Measurements from ENCODE around the gene PEX3. TPM values are rescaled to one million over a fixed set of nuclear protein-coding genes. Genes with fewer than 3 reads are reported as not detected.

The PEX3 gene
- total and polyA plus RNA-seq, 10 of the 15 experiments (the other 5 are each of a cell fraction or from before 2014, with no cell fraction given): 18.6 to 70.7 (median 38.6) TPM

DNA sequence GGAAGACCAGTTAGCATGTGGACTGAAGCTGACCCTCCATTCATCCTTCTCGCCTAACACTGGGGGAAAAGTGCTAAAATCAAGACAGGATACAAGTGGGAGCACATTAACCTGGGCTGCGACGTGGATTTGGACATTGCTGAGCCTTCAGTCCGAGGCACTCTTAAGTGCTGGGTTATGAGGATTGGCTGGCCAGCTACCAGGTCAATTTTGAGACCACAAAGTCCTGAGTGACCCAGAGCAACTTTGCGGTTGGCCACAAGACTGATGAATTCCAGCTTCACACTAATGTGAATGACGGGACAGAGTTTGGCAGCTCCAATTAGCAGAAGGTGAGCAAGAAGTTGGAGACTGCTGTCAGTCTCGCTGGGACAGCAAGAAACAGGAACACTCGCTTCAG, 40.2 kb downstream of the PEX3 start:
- Histone ChIP-seq H3K79me2 (ENCODE audit: control insufficient read depth, insufficient read depth, low read length) (no peaks in the 10 kb centered on the region), H3K9me3 (replicated peaks; ENCODE audit: control insufficient read depth, insufficient read depth, low read length) (no peaks in the 10 kb centered on the region), H3K27me3 (replicated peaks in 1 of 2; ENCODE audit: control insufficient read depth in 2 of 2, insufficient read depth in 2 of 2, low read length in 1 of 2) (no peaks in the 10 kb centered on the region), H3K27ac (ENCODE audit: control insufficient read depth, insufficient read depth) (no peak overlapping the region), H3K36me3 (ENCODE audit: control insufficient read depth in 2 of 2, insufficient read depth in 2 of 2, low read length in 1 of 2) (no peaks in the 10 kb centered on the region; a peak in 3 of 4 replicates), H3K9ac (ENCODE audit: control insufficient read depth, insufficient read depth, low read length) (no peak overlapping the region), H2AFZ (ENCODE audit: control insufficient read depth, low read depth, low read length) (no peak overlapping the region), H3K4me3 (no peak overlapping the region), H4K20me1 (ENCODE audit: control insufficient read depth, insufficient read depth) (no peaks in the 10 kb centered on the region), H3K4me2 (ENCODE audit: control insufficient read depth, insufficient read depth) (no peak overlapping the region), H3K4me1 (ENCODE audit: control insufficient read depth, insufficient read depth, low read length) (no peaks in the 10 kb centered on the region)
- no peak for DNase-seq (ENCODE audit: low read depth, low spot score)
- WGBS (ENCODE audit: insufficient coverage, insufficient replicate concordance, low lambda C conversion rate, missing lambda C conversion rate): over 99% methylated on average over 8 of the region's 8 CpGs
- BruUV-seq (replicated peaks): no TSS peak
- SMC1A ChIA-PET (ENCODE audit: uncharacterized antibody, unreplicated experiment): interaction anchor here (0.9 to 1.4 kb wide), 5 partner anchors 9 to 33 kb away, joined by 3 to 5 read pairs (median 3); no protein-coding TSS in a partner anchor
- no peak for ATAC-seq
- no peak for TF ChIP-seq EZH2 (IDR thresholded peaks at IDR 0.05; ENCODE audit: borderline replicate concordance, control insufficient read depth, low read depth, low read length)
- TF ChIP-seq, protein P1, sequence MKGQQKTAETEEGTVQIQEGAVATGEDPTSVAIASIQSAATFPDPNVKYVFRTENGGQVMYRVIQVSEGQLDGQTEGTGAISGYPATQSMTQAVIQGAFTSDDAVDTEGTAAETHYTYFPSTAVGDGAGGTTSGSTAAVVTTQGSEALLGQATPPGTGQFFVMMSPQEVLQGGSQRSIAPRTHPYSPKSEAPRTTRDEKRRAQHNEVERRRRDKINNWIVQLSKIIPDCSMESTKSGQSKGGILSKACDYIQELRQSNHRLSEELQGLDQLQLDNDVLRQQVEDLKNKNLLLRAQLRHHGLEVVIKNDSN (IDR thresholded peaks at IDR 0.05; ENCODE audit: borderline replicate concordance, extremely low read length, insufficient read depth, low read depth, low read length): no peak
- no peak for TF ChIP-seq ZSCAN29 (IDR thresholded peaks at IDR 0.05)
- TF ChIP-seq ZNF384 (IDR thresholded peaks at IDR 0.05; ENCODE audit: borderline replicate concordance, low read depth, low read length): no peak
- TF ChIP-seq, protein P2, sequence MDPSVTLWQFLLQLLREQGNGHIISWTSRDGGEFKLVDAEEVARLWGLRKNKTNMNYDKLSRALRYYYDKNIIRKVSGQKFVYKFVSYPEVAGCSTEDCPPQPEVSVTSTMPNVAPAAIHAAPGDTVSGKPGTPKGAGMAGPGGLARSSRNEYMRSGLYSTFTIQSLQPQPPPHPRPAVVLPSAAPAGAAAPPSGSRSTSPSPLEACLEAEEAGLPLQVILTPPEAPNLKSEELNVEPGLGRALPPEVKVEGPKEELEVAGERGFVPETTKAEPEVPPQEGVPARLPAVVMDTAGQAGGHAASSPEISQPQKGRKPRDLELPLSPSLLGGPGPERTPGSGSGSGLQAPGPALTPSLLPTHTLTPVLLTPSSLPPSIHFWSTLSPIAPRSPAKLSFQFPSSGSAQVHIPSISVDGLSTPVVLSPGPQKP (IDR thresholded peaks at IDR 0.05; ENCODE audit: low read depth, low read length): no peak
- TF ChIP-seq NR2F1 (conservative IDR thresholded peaks at IDR 0.05): no peak
- TF ChIP-seq, protein P3, sequence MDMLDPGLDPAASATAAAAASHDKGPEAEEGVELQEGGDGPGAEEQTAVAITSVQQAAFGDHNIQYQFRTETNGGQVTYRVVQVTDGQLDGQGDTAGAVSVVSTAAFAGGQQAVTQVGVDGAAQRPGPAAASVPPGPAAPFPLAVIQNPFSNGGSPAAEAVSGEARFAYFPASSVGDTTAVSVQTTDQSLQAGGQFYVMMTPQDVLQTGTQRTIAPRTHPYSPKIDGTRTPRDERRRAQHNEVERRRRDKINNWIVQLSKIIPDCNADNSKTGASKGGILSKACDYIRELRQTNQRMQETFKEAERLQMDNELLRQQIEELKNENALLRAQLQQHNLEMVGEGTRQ (IDR thresholded peaks at IDR 0.05; ENCODE audit: borderline replicate concordance, low read depth, low read length): no peak
- RAD21 ChIA-PET (ENCODE audit: unreplicated experiment): no interaction called here
- CTCF ChIA-PET: interaction anchor here (0.6 to 1.4 kb wide), 2 partner anchors 19 to 1057 kb away, joined by 3 read pairs; no protein-coding TSS in a partner anchor
- POLR2A ChIA-PET: interaction anchor here (0.5 to 0.6 kb wide), 2 partner anchors 49 to 386 kb away, joined by 3 read pairs; no protein-coding TSS in a partner anchor
- in situ Hi-C loops (cut with MboI): no loop called here
- FAIRE-seq: no peak
- intact Hi-C loops (cut with micrococcal nuclease; ENCODE audit: unreplicated experiment): no loop called here
